Stimulated activated CD8-positive, alpha-beta memory T cell treated with anti-CD3 and anti-CD28 coated beads, Interleukin-15, amount 100 ng/mL, for 1 hour (primary cell): ENCODE measurements around the gene PWWP3B.
"Not testable (repeated sequence)": the region's sequence is repeated elsewhere in the genome, so short reads cannot be mapped to it uniquely, and the experiment has no call there.

ENCODE experiments used
- DNase-seq: peaks from one replicate; pipeline ENCODE4 v3.0.0-alpha.2; 2020; ENCODE audit warnings: low read depth

Gene PWWP3B

GRCh38 chrX:106168107-106168506 lies at the start of gene PWWP3B:
TSS of gene PWWP3B (plus strand) at chrX:106168305. CDS start at chrX:106205433, 37,128 bp downstream.
- no peak for DNase-seq

DNA sequence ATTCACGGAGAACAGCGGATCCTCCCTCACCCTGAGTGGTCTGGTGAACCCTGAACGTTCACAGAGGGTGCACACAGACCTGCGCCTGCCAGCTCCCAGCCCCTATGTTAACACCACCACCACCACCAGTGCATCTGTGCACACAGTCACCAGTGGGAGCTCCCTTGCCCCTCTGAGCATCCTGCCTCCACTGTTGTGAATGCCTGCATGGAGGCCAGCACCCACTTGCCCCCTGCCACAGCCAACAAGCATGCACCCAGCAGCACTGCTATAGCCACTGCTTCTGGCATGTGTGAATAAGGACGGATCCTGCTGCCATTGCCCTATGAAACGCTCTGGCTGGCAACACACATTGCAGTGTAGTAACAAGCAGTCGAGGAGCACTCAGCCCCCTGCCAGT lies 29.1 kb upstream of the PWWP3B start:
- no peak for DNase-seq

DNA sequence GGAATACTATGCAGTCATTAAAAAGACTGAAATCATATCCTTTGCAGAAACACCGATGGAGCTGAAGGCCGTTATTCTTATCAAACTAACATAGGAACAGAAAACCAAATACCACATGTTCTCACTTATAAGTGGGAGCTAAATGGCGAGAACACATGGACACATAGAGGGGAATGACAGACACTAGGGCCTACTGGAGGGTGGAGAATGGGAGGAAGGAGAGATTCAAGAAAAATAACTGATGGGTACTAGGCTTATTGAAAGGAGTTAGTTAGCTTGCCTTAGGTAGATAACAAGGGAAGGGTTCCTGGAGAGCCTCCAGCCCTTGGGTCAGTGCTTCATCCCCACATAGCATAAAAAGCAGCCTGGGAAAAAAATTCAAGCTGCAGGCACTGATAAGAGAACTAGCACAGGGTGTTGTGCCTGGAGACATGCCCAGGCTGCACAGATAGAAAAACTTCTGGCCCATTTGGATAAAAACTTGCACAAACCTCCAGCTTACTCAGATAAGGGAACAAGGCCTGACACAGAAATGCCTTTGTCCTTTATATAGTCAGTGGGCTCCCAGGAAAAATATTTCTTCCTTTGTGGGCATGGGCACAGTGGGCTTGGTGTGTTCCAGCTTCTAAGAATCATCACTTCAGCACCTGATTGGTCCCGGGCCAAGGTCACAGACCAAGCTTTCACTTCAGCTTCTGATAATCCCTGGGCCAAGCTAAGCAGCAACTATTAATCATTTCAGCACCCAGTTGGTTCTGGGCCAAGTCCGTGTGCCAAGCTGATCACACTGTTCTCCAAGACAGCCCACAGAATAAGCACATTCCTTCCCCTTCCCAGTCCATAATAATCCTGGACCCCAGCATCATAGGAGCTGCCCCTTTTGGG lies 23.1 kb upstream of the PWWP3B start:
- DNase-seq: no peak

DNA sequence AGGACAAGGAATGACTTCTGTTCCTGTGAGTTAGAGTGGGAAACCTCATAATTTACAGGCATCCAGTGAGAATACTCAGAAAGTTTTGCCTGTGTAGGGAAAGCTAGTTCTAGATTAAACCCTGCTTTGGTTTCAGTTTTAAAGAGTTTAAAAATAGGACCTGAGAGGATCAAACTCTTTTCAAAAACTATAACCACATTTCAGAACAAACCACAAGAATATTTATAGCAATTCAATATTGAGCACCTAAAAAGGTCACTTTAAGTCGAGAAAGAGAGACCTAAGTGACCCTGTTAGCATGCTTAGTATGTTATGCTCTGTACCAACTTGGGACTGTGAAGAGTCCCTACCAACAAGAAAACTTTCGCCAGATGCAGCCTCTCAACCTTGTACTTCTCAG lies 17.4 kb upstream of the PWWP3B start:
- no peak for DNase-seq

GRCh38 chrX:106159861-106160282 lies 8.2 kb upstream of the PWWP3B start:
- DNase-seq: no peak

DNA sequence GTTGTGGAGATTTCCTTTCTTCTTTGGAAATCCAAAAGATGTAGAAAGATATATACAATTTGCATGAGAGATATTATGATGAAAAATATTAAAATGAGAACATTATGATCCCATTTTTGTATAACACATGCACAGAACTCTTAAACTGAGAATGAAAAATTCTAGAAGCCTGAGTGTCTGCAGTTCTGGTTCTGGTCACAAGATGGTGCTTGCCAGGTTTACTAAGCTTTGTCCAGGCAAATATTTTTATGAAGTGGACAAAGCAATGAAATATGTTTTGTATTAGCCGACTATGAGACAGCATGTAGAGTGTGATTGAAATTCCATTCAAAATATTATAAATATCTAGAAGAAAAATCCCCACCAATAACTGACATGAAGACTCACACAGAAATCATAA lies 2.2 kb downstream of the PWWP3B start:
- no peak for DNase-seq

DNA sequence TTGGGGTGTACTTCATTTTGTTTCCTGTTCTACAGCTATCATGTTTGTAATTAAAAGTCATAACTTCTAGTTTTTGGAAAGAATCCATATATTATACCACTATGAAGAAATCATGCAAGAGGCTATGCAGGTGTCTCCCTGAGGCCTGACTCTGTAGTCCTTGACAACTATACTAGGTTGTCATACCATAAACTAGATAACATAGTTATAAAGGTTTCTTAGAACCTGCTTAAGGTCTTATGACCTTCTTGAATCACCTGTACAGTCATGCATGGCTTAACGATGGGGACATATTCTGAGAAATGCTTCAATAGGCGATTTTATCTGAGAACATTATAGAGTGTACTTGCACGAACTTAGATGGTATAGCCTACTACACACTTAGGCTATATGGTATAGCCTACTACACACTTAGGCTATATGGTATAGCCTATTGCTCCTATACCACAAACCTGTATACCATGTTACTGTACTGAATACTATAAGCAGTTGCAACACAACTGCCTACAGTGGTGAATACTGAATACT lies 3.3 kb downstream of the PWWP3B start:
- no peak for DNase-seq

GRCh38 chrX:106177106-106177981 lies 9.2 kb downstream of the PWWP3B start:
- no peak for DNase-seq

- no peak for DNase-seq
Measured at GRCh38 chrX:106177982-106178321, 9.8 kb downstream of the PWWP3B start.

GRCh38 chrX:106178826-106179225 lies 10.7 kb downstream of the PWWP3B start:
- no peak for DNase-seq

DNA sequence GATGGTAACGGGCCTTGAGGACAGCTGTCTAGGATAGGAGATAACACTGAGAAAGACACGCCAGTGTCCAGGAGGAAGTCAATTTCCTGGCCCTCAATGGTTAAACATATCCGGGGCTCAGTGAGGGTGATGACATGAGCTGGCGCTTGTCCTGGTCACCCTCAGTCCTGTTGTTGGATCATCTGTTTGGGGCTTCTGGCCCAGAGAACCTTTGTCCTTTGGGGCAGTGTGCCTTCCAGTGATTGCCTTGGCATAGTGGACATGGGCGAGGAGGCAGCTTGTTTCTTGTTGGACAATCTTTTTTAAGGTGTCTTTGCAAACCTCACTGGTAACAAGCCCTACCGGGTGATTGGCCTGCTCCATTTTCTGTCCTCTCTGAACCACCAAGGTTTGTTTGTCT lies 15.6 kb downstream of the PWWP3B start:
- not testable (repeated sequence) for DNase-seq

DNA sequence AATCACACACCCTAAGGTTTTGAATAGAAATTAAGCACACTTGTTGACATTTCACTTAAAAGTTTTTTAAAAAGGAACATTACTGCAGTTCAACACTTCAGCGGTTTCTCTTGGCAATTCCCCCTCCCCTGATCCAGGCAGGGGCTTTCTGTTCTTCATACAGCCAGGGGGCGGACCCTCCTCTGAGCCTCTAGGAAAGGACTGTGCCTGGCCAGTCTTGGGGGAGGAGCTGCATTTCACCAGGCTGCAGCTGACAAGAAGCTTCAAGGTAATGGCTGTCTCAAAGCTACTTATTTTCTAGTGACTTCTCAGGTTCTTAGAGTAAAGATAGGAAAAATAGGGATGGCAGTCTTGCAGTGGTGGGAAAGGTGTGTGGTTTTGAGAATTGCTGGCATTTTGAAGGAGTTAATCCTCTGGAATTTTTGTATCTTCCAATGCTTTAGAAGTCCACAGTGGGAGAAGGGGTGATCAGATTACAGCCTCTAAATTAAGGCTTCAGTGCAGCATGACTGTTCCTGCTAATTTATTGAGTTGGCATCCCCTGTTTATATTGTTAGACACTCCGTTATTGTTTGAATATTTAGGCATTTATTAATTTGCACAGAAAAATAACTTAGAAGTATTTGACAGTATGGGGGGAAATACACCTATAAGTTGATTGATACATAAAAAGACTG lies 33.5 kb downstream of the PWWP3B start:
- no peak for DNase-seq

DNA sequence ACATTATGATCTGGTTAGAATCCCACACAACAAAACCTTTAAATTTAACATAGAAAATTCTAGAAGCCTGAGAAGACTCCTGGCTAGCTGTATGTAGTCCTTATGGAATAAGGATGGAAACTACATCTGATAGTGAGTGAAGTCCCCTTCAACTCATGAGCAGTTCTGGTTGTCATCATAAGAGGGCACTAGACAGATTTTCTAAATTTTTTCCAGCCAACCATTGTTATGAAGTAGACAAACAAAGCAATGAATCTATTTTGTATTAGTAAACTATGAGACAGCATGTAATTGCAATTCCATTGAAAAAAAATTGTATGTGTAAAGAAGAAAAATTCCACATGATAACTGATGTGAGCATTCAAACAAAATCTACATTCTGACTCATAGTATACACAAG lies 35.2 kb downstream of the PWWP3B start:
- no peak for DNase-seq

DNA sequence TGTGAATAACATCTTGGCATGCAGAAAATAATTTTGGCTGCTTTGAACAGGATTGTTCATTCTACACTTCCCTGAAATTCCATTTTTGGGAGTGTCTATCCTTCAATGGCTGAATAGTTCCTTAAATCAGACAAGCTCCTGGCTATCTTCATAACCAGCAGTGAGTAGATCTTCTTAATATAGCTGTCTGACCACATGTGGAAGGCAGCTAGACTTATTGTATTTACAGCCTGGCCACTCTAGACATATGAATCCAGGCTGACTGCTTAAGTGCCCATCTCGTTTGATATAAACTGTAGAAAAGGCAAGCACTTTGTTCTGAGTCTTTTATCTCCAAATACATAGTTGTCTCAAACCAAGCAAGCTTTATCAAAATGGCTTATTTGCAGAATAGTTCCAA lies 40.0 kb downstream of the PWWP3B start:
- no peak for DNase-seq
